SK-N-SH (cell line): ENCODE results near the gene AIMP1. TPM values are rescaled to one million over a fixed set of nuclear protein-coding genes. Genes with fewer than 3 reads are reported as not detected.

Source experiments
- CTCF ChIA-PET: fragments of 300-600, 350-600 bp; formaldehyde crosslinking; extraction: SDS; loops from one replicate; lab custom pipeline; 2021; lab: Yijun Ruan, JAX
- POLR2A ChIA-PET: fragments of 350-600 bp; sonication (Branson Sonifier 250); formaldehyde crosslinking; extraction: SDS; loops from one replicate; lab custom pipeline; 2020; ENCODE audit warnings: antibody characterized with exemption, inconsistent platforms; lab: Yijun Ruan, JAX
- DNase-seq: peaks from one replicate; pipeline ENCODE4 v3.0.0; 2012
- H2AFZ ChIP-seq: fragments of 200-600 bp; sonication (generic); 2 replicates; pipeline ENCODE4 v1.8.1; 2016; ENCODE audit warnings: antibody characterized with exemption, mild to moderate bottlenecking, low read depth
- H3F3A ChIP-seq: fragments of 200-600 bp; sonication (generic); replicated peaks from 2 replicates; pipeline ENCODE3; 2016; ENCODE audit warnings: antibody characterized with exemption, mild to moderate bottlenecking; ENCODE audit not compliant: insufficient read depth
- H3K27ac ChIP-seq, 2 experiments: fragments of 200-500 bp in 1 of 2; fragments of 200-600 bp in 1 of 2; sonication (Bioruptor generic) in 1 of 2; sonication (generic), shearing (Covaris generic) in 1 of 2; 2 replicates each; pipeline versions ENCODE4 v1.5.1 to v1.6.1; 2014 to 2016; ENCODE audit warnings: low read depth in 2 of 2, inconsistent platforms in 1 of 2, low read length in 1 of 2, mild to moderate bottlenecking in 1 of 2, mixed read lengths in 1 of 2
- H3K27me3 ChIP-seq: fragments of 200-600 bp; sonication (generic), shearing (Covaris generic); 2 replicates; pipeline ENCODE4 v1.6.1; 2016; ENCODE audit warnings: mixed run types; ENCODE audit not compliant: insufficient read depth
- H3K36me3 ChIP-seq, 2 experiments: fragments of 200-500 bp in 1 of 2; fragments of 200-600 bp in 1 of 2; sonication (Bioruptor generic) in 1 of 2; sonication (generic) in 1 of 2; replicated peaks in 1 of 2; 2 replicates each; pipeline versions ENCODE3 to v1.5.1; 2014 to 2016; ENCODE audit warnings: low read length in 1 of 2, mild to moderate bottlenecking in 1 of 2; ENCODE audit not compliant: insufficient read depth in 2 of 2, control insufficient read depth in 1 of 2
- H3K4me1 ChIP-seq, 2 experiments: fragments of 200-500 bp in 1 of 2; fragments of 200-600 bp in 1 of 2; sonication (Bioruptor generic) in 1 of 2; sonication (generic), shearing (Covaris generic) in 1 of 2; 2 replicates each; pipeline versions ENCODE4 v1.5.1 to v1.6.1; 2014 to 2016; ENCODE audit warnings: low read depth in 1 of 2, low read length in 1 of 2, mixed run types in 1 of 2; ENCODE audit not compliant: insufficient read depth in 2 of 2, control insufficient read depth in 1 of 2
- H3K4me2 ChIP-seq: fragments of 200-600 bp; sonication (generic), shearing (Covaris generic); 2 replicates; pipeline ENCODE4 v1.6.1; 2017; ENCODE audit warnings: mixed run types
- H3K4me3 ChIP-seq, 2 experiments: fragments of 200-500 bp in 1 of 2; fragments of 200-600 bp in 1 of 2; sonication (Bioruptor generic) in 1 of 2; sonication (generic), shearing (Covaris generic) in 1 of 2; 2 replicates each; pipeline versions ENCODE4 v1.5.1 to v1.8.1; 2014 to 2016; ENCODE audit warnings: low read depth in 2 of 2, inconsistent platforms in 1 of 2, low read length in 1 of 2, mild to moderate bottlenecking in 1 of 2, mixed read lengths in 1 of 2, moderate library complexity in 1 of 2
- H3K79me2 ChIP-seq: fragments of 200-600 bp; sonication (generic); 2 replicates; pipeline ENCODE4 v1.8.1; 2017; ENCODE audit warnings: mild to moderate bottlenecking; ENCODE audit not compliant: insufficient read depth
- H3K9ac ChIP-seq: fragments of 200-600 bp; sonication (generic); 2 replicates; pipeline ENCODE4 v1.6.1; 2017; ENCODE audit warnings: mixed run types
- H3K9me2 ChIP-seq: fragments of 200-600 bp; sonication (generic); 2 replicates; pipeline ENCODE4 v1.6.1; 2017; ENCODE audit warnings: mixed run types
- H3K9me3 ChIP-seq: fragments of 200-600 bp; sonication (generic); 2 replicates; pipeline ENCODE4 v1.6.1; 2017; ENCODE audit warnings: mixed run types, mild to moderate bottlenecking, moderate library complexity
- H4K20me1 ChIP-seq: fragments of 200-600 bp; sonication (generic); 2 replicates; pipeline ENCODE4 v1.6.1; 2017; ENCODE audit warnings: mild to moderate bottlenecking, mixed run types; ENCODE audit not compliant: insufficient read depth
- CHD2 ChIP-seq: fragments of 150-350 bp; IDR thresholded peaks from 2 replicates; pipeline ENCODE4 v1.6.1; 2018; ENCODE audit warnings: low read length; ENCODE audit not compliant: partially characterized antibody
- ELF1 ChIP-seq: IDR thresholded peaks from 2 replicates; pipeline ENCODE4 v1.4.0; 2012
- EP300 ChIP-seq, 2 experiments: IDR thresholded peaks; 2 replicates each; pipeline versions ENCODE4 v1.4.0 to v1.6.1; 2012; ENCODE audit warnings: borderline replicate concordance in 1 of 2, low read depth in 1 of 2, low read length in 1 of 2
- FOXM1 ChIP-seq: IDR thresholded peaks from 2 replicates; pipeline ENCODE4 v1.4.0; 2012; ENCODE audit warnings: low read depth, mild to moderate bottlenecking
- IRF3 ChIP-seq: fragments of 150-350 bp; IDR thresholded peaks from 2 replicates; pipeline ENCODE4 v1.6.1; 2016; ENCODE audit warnings: mild to moderate bottlenecking, low read depth, low read length
- MEF2A ChIP-seq: IDR thresholded peaks from 2 replicates; pipeline ENCODE4 v1.4.0; 2012; ENCODE audit warnings: low read depth, borderline replicate concordance
- NFIC ChIP-seq: IDR thresholded peaks from 2 replicates; pipeline ENCODE4 v1.4.0; 2012; ENCODE audit warnings: borderline replicate concordance
- NRF1 ChIP-seq: IDR thresholded peaks from 2 replicates; pipeline ENCODE4 v1.6.1; 2012; ENCODE audit warnings: low read depth, mild to moderate bottlenecking, low read length
- PBX3 ChIP-seq: IDR thresholded peaks from 2 replicates; pipeline ENCODE4; 2012
- POLR2AphosphoS5 ChIP-seq: IDR thresholded peaks from 2 replicates; pipeline ENCODE4 v1.6.1; 2012; ENCODE audit warnings: low read depth, low read length
- RAD21 ChIP-seq: IDR thresholded peaks from 2 replicates; pipeline ENCODE4 v1.6.1; 2012; ENCODE audit warnings: mild to moderate bottlenecking, low read length
- TCF12 ChIP-seq: IDR thresholded peaks from 2 replicates; pipeline ENCODE4 v1.4.0; 2012
- TEAD4 ChIP-seq: IDR thresholded peaks from 2 replicates; pipeline ENCODE4 v1.4.0; 2012; ENCODE audit warnings: mild to moderate bottlenecking, borderline replicate concordance; ENCODE audit not compliant: insufficient read depth
- USF2 ChIP-seq: fragments of 150-350 bp; IDR thresholded peaks from 2 replicates; pipeline ENCODE4 v1.6.1; 2017; ENCODE audit warnings: antibody characterized with exemption, low read length, low read depth, borderline replicate concordance
- YY1 ChIP-seq: IDR thresholded peaks from 2 replicates; pipeline ENCODE4 v1.4.0; 2012; ENCODE audit warnings: low read depth, mild to moderate bottlenecking
- WGBS: methylation state at CpG from one replicate; pipeline ENCODE4 v1.1.6; 2017; ENCODE audit warnings: low lambda C conversion rate; 5-methylcytosine and 5-hydroxymethylcytosine counted together
- polyA plus RNA-seq, 3 experiments: library from polyadenylated mRNA; depleted of rRNA; stranded (reverse); fragments of >200 nt; gene quantifications; 2 replicates each; pipeline ENCODE4 v1.2.3, GENCODE V29; 2012

Gene AIMP1
- polyA plus RNA-seq, 1 of the 3 experiments (the other 2 are of a cell fraction) = 14.0 TPM

- H3K27ac ChIP-seq = no peak overlapping the region
- peaks cover 5% of the 10 kb centered on the region for H3F3A ChIP-seq
- no peaks in the 10 kb centered on the region for H3K27me3 ChIP-seq
- DNase-seq = no peak
- no peaks in the 10 kb centered on the region; a peak in 1 of 4 replicates for H3K4me1 ChIP-seq
- TF ChIP-seq TEAD4 (no peak), CHD2 (no peak), NFIC (no peak), USF2 (no peak), POLR2AphosphoS5 (no peak), MEF2A (no peak), IRF3 (no peak), YY1 (no peak), RAD21 (no peak), ELF1 (no peak)
- TF ChIP-seq, all 33 proteins: peak for 0
- Histone ChIP-seq H3K9me3 (no peaks in the 10 kb centered on the region), H2AFZ (no peak overlapping the region), H3K9me2 (no peaks in the 10 kb centered on the region), H3K4me2 (no peak overlapping the region), H3K36me3 (peaks cover 0 to 15% of the 10 kb centered on the region in 2 experiments), H4K20me1 (no peaks in the 10 kb centered on the region), H3K9ac (no peak overlapping the region), H3K4me3 (no peak overlapping the region), H3K79me2 (no peaks in the 10 kb centered on the region)
- ChIA-PET CTCF (no interaction called here), POLR2A (no interaction called here)
- WGBS = 88% methylated on average over 1 of the region's 1 CpG
These were observed 39.1 kb upstream of the AIMP1 start for GRCh38 chr4:106277140-106277675.

GRCh38 chr4:106284227-106284626, 32.1 kb upstream of the AIMP1 start:
- CTCF ChIA-PET = interaction anchor here (1.0 kb wide), 1 partner anchor 15 kb away, joined by 3 read pairs; no protein-coding TSS in a partner anchor
- no peak overlapping the region for H3K9ac ChIP-seq
- H4K20me1 ChIP-seq = no peaks in the 10 kb centered on the region; the same call in 1 of the 2 replicates
- no peaks in the 10 kb centered on the region for H3K9me2 ChIP-seq
- no peaks in the 10 kb centered on the region for H3F3A ChIP-seq
- H3K4me1 ChIP-seq = peaks cover 0 to 2% of the 10 kb centered on the region in 2 experiments; a peak in 1 of 4 replicates
- WGBS = 28% methylated on average over 3 of the region's 3 CpGs
- peak overlapping the region in 1 of 2 experiments; percentile 77; a peak in 1 of 4 replicates for H3K27ac ChIP-seq
- no peaks in the 10 kb centered on the region for H3K27me3 ChIP-seq
- H3K36me3 ChIP-seq = peaks cover 11 to 29% of the 10 kb centered on the region in 2 experiments
- TF ChIP-seq EP300 (IDR thresholded peaks at IDR 0.05; ENCODE audit: borderline replicate concordance in 1 of 2, low read depth in 1 of 2, low read length in 1 of 2) (peak in 1 of 2 experiments; percentile 44; a peak in 2 of 4 replicates), FOXM1 (no peak), NRF1 (no peak), TEAD4 (no peak), TCF12 (peak; percentile 70), MEF2A (no peak), YY1 (no peak), PBX3 (peak; percentile 42)
- TF ChIP-seq, all 33 proteins: peak for 3
- DNase-seq = no peak
- Histone ChIP-seq H3K9me3 (no peaks in the 10 kb centered on the region), H3K4me2 (no peak overlapping the region), H2AFZ (no peak overlapping the region), H3K4me3 (no peak overlapping the region), H3K79me2 (no peaks in the 10 kb centered on the region)
- POLR2A ChIA-PET = no interaction called here
